Memory B cell (primary cell): ENCODE data around the gene CYP19A1.

Source experiments
- ATAC-seq: fragments of 150-1000 bp; cut with Tn5 transposase; 2 replicates; pipeline ENCODE4 v1.10.0; 2021; ENCODE audit warnings: low read depth, mild to moderate bottlenecking, moderate library complexity
- DNase-seq, 2 donors: peaks; one replicate each; pipeline ENCODE4 v3.0.0; 2022; ENCODE audit warnings: low spot score in 2 of 2
- H3K27ac Mint-ChIP-seq: one replicate; pipeline ENCODE4 v1.8.0; 2022; ENCODE audit warnings: mild to moderate bottlenecking, moderate library complexity, mixed read lengths
- H3K27me3 Mint-ChIP-seq: one replicate; pipeline ENCODE4 v1.8.0; 2022; ENCODE audit warnings: mixed read lengths
- H3K36me3 Mint-ChIP-seq: one replicate; pipeline ENCODE4 v1.8.0; 2022; ENCODE audit warnings: mild to moderate bottlenecking, mixed read lengths
- H3K4me1 Mint-ChIP-seq: one replicate; pipeline ENCODE4 v1.8.0; 2022; ENCODE audit warnings: mixed read lengths
- H3K4me3 Mint-ChIP-seq: one replicate; pipeline ENCODE4 v1.8.0; 2022; ENCODE audit warnings: mild to moderate bottlenecking, moderate library complexity, mixed read lengths
- H3K9me3 Mint-ChIP-seq: one replicate; pipeline ENCODE4 v1.8.0; 2022; ENCODE audit warnings: mixed read lengths

Gene CYP19A1

DNA sequence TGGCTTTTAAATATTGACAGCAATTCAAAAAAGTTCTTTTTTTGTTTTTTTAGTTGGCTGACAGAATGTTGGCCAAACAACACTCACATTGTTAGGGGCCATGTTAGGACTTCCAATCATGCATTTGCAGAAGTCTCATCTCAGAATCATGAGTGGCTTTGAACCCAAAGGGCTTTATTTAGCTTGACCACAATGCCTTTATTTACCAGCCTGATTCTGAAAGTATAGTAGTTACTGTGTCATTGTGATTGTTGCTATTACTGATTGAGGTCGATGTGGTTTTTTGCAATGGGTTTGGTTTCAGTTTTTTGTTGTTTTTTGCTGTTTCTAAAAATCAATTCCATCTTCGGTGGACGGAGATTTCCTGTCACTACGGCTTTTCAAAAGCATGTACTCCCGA, 10.3 kb upstream of the CYP19A1 start:
- Mint-ChIP-seq H3K27me3 (peaks cover 5% of the 10 kb centered on the region), H3K27ac (no peak overlapping the region), H3K9me3 (no peaks in the 10 kb centered on the region), H3K4me3 (no peak overlapping the region), H3K36me3 (no peaks in the 10 kb centered on the region), H3K4me1 (peaks cover 3% of the 10 kb centered on the region)
- ATAC-seq (no peak), DNase-seq (no peak)

DNA sequence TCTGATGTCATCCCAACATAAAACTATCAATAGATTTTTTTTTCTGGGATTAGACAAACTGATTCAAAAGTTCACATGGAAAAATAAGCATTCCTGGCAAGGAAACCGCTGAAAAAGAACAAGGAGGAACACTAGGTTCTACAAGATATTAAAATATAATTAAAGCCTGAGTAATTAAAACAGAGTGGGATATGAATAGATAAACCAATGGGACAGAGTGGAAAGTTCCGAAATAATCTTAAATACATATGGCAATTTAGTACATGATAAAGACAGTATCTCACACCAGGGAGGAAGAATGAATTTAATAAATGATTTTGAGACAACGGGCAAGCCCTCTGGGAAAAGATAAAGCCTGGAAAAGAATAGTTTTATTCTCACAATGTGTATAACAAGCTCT, 7.7 kb upstream of the CYP19A1 start:
- peaks cover 4% of the 10 kb centered on the region for H3K27me3 Mint-ChIP-seq
- ATAC-seq = no peak
- no peak for DNase-seq
- no peaks in the 10 kb centered on the region for H3K36me3 Mint-ChIP-seq
- H3K9me3 Mint-ChIP-seq = no peaks in the 10 kb centered on the region
- H3K4me1 Mint-ChIP-seq = peaks cover 3% of the 10 kb centered on the region
- H3K4me3 Mint-ChIP-seq = no peak overlapping the region
- H3K27ac Mint-ChIP-seq = no peak overlapping the region

DNA sequence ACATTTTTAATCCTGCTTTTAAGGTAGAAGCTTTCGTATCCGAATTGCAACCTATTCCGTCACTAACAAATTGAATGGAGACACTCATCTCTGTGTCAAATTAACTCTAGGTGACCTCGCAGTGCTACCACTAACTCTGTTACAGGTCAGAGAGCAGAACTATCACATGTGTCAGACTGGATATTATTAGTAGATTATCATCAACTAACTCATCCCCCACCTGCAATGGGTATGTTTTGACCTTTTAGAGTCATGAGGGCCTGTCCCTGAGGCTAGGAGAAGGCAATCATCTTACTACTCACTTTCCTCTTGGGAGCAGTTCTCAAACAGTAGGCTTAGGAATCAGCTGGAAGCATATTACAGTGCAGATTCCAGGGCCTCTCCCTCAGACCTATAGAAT, 5.1 kb upstream of the CYP19A1 start:
- DNase-seq (no peak), ATAC-seq (no peak)
- no peaks in the 10 kb centered on the region for H3K4me1 Mint-ChIP-seq
- H3K36me3 Mint-ChIP-seq = no peaks in the 10 kb centered on the region
- H3K9me3 Mint-ChIP-seq = no peaks in the 10 kb centered on the region
- H3K4me3 Mint-ChIP-seq = no peak overlapping the region
- H3K27ac Mint-ChIP-seq = no peak overlapping the region
- peaks cover 2% of the 10 kb centered on the region for H3K27me3 Mint-ChIP-seq

DNA sequence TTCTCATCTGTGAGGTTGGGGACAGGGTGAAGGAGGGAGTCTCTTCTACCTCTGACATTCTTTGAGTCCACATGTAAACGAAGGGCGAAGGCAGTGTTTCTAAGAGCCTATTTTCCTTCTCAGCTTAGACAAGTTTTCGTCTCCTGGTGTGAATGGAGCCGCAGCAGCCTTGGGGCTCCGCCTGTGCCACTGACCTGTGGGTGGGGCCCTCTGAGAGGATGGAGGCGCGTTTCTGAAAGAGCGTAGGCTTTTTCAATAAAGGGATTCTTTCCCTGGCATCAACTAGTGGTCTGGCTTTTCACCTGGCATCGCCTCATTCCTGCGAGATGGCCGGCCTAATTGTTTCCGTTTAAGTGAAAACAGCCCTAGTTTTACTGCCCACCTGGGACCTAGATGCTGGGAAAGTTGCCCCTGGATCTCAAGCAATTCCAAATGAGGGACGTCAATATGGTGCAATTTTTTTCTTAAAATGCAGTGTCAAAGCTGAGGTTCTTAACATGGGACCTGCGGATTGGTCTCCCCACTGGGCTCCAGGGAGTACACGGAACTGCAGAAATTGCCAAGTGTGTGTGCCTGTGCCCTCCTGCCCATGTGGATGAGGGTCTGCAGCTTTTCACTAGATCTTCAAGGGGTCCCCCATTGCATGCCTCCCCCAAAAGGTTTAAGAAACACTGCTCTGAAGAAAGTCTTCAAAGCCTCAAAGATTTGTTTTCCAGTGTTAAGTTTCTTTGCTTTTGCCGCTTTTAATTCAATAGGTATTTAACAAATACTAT, 4.0 kb upstream of the CYP19A1 start:
- no peaks in the 10 kb centered on the region for H3K36me3 Mint-ChIP-seq
- H3K27me3 Mint-ChIP-seq = peaks cover 2% of the 10 kb centered on the region
- DNase-seq = no peak
- H3K4me1 Mint-ChIP-seq = no peaks in the 10 kb centered on the region
- no peak overlapping the region for H3K27ac Mint-ChIP-seq
- H3K9me3 Mint-ChIP-seq = no peaks in the 10 kb centered on the region
- ATAC-seq = no peak
- peak overlapping the region; percentile 32 for H3K4me3 Mint-ChIP-seq

DNA sequence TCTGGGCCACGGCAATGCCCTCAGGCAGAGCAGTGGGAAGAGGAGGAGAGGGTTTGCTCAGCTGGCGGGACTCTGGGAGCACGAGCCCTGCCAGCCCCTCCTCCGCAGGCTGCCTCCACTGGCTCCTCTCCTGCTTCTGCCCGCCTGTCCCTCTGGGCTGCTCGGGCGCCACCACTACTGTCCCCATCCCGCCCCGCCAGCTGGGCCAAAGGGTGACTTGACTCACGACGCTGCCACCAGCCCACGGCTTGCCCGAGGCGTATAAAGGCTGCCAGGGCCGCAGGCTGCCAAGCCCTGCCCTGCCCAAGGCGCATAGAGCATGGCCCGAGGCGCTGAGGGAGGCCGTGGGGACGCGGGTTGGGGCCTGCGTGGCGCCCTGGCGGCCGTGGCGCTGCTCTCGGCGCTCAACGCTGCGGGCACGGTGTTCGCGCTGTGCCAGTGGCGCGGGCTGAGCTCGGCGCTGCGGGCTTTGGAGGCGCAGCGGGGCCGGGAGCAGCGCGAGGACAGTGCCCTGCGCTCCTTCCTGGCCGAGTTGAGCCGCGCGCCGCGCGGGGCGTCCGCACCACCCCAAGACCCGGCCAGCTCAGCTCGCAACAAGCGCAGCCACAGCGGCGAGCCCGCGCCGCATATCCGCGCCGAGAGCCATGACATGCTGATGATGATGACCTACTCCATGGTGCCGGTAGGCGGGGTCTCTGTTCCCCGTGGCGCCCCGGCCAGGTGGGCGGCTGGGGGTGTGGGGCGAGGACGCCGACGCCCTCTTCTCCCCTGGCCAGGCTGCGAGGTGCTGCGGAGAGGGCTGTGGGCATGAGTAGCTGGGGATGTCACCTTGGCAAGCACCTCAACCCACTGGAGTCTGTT, 3.2 kb upstream of the CYP19A1 start, which contains the start of gene GLDN:
Gene GLDN (plus strand): TSS at position 290 of the 861 bp plus-strand sequence. CDS start 30 bp downstream, at position 320.
- Mint-ChIP-seq H3K4me3 (peak within 1 kb of the TSS; percentile 32), H3K4me1 (no peaks in the 10 kb centered on the region), H3K9me3 (no peaks in the 10 kb centered on the region), H3K27me3 (peaks cover 2% of the 10 kb centered on the region), H3K36me3 (no peaks in the 10 kb centered on the region), H3K27ac (no peak within 1 kb of the TSS)
- DNase-seq (no peak), ATAC-seq (peak; percentile 42)

DNA sequence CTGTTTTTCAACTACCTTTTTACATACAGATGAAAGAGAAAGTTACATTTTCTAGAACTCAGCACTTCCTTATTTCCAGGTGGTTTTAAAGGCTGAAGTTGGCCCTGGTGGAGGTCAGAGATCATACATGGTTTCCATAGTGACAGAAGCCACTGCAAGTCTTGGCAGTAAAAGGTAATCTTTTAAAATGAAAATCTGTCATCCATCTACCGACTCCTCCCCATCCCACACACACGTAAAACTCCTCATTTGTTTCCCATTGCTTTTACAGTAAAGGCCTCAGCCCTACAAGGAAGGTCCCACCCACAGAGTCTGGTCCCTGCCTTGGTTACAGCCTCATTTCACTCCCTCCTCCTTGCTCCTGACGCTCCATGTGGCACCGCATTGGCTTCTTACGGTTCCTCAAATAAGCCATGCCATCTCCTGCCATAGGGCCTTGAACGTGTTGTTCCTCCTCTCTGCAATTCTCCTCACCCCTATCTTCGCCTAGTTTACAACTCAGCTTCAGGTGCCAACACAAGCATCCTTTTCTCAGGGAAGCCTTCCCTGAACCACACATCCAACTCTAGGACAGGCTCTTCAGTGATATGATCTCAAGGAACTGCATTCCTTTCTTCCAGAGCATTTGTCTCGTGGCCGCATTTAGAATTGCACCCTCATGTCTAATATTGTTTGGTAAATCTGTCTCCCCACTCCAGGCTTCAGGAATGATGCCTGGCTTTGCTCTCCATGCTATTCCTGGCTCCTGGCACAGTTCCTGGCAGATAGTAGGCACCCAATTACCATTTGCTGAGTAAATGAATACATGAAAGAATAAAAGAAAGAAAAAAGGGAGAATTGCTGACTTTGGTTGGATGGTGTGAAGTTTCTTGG, 2.6 kb downstream of the CYP19A1 start:
- DNase-seq (peak in 1 of 2 donors; percentile 27), ATAC-seq (peak; percentile 94)
- Mint-ChIP-seq H3K4me1 (peaks cover 12% of the 10 kb centered on the region), H3K4me3 (peak overlapping the region; percentile 38), H3K27ac (peak overlapping the region; percentile 78), H3K27me3 (peaks cover 2% of the 10 kb centered on the region), H3K36me3 (no peaks in the 10 kb centered on the region), H3K9me3 (no peaks in the 10 kb centered on the region)

DNA sequence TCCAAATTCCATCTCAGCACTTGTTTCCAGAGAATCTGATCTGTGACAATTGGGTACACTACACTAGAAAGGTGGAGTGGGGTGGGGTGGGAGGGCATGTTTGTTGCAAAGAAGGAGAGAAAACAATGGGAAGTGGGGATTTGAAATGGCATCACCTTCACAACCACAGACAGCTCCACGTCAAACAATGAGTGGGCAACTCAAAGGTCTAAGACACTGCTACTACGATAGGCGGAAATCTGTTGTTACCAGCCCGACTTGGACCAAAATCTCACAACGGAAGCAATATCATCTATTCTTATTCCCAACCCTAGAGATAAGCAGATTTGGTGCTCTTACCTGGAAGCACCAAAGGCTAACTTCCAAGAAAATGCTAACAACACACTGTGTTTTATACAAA, 3.3 kb downstream of the CYP19A1 start:
- H3K4me1 Mint-ChIP-seq = peaks cover 12% of the 10 kb centered on the region
- H3K27me3 Mint-ChIP-seq = peaks cover under 1% of the 10 kb centered on the region
- no peaks in the 10 kb centered on the region for H3K9me3 Mint-ChIP-seq
- peak overlapping the region; percentile 38 for H3K4me3 Mint-ChIP-seq
- no peak for ATAC-seq
- no peak for DNase-seq
- peak overlapping the region; percentile 78 for H3K27ac Mint-ChIP-seq
- H3K36me3 Mint-ChIP-seq = no peaks in the 10 kb centered on the region

DNA sequence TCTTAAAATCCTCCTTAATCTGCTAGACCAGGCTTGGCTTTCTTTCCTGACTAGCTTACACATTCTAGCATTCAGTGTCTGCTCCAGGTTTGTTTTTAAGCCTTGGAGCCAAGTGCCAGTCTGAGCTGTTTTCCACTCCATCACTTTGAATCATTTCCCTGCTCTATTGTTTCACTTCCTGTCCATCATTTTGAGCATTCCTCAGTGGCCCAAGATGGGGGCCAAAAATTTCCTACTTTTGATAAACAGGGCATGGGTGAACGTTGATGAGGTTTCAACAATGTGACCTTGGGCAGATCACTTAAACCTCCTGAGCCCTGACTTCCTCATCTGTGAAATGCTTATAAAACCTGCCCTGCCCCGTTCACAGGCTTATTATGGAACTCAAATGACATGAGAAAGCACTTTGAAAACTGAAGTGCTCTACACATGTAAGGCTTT, 4.4 kb downstream of the CYP19A1 start:
- Mint-ChIP-seq H3K9me3 (no peaks in the 10 kb centered on the region), H3K27me3 (peaks cover 5% of the 10 kb centered on the region), H3K36me3 (no peaks in the 10 kb centered on the region), H3K4me1 (peaks cover 12% of the 10 kb centered on the region), H3K27ac (peak overlapping the region; percentile 43), H3K4me3 (no peak overlapping the region)
- ATAC-seq (peak; percentile 31), DNase-seq (no peak)

DNA sequence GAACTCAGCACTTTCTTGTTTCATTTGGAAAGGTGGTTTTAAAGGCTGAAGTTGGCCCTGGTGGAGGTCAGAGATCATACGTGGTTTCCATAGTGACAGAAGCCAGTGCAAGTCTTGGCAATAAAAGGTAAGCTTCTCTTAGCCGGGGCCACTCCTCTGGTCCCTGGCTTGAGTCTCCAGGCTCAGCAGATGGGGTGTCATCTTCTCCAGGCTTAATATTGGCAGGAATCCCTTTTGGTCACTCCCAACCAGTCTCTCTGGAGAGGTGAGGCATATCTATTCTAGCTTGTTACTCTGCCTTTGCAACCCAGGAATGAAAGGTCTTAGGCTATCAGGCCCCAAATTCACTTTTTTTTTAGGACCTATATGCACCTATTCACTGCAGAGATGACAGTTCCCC, 4.8 kb downstream of the CYP19A1 start:
- peaks cover 12% of the 10 kb centered on the region for H3K4me1 Mint-ChIP-seq
- H3K36me3 Mint-ChIP-seq = no peaks in the 10 kb centered on the region
- DNase-seq (no peak), ATAC-seq (no peak)
- peaks cover 5% of the 10 kb centered on the region for H3K27me3 Mint-ChIP-seq
- no peaks in the 10 kb centered on the region for H3K9me3 Mint-ChIP-seq
- no peak overlapping the region for H3K4me3 Mint-ChIP-seq
- no peak overlapping the region for H3K27ac Mint-ChIP-seq

DNA sequence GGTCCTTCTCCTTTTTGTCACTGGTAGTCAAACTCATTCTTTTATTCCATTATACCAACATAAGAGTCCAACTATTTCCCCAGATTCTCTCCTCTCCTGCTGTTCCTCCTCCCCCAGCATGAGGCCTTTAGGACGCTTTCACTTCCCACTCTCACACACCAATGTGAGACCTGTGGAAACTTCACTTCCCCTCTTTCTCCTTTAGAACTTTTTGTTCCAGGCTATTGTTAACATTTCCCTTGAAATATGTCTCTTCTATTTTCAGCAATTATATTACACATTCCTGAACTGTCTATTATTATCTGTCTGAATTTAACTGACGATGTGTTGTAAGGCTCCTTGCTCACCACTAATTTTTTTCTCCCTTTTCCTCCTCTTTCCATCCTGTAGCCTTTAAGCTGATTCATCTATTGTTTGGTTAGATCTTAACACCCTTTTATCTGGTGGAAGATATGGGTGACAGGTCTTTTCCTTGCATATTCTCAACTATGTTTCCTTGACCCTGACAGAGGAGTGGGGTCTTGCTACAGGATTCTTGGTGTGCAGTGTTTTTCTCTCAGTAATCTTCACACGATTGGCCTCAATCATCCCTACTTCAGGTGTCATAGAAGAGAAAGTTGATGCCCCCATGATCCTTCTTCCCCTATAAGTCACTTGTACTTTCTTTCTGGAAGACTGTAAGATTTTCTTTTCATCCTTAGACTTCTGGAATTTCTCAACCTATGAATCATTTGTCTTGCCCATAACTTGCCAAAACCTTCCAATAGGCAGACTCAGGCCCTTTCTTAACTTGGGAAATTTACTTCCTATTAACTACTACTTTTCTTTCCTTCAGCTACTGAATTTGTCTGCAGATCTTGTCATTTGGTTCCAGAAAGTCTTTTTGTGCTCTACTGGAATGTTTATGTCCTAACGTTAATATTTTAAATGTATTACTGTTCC, 5.9 kb downstream of the CYP19A1 start:
- DNase-seq = no peak
- Mint-ChIP-seq H3K27me3 (peaks cover 5% of the 10 kb centered on the region), H3K27ac (no peak overlapping the region), H3K36me3 (no peaks in the 10 kb centered on the region), H3K4me1 (peaks cover 12% of the 10 kb centered on the region), H3K4me3 (no peak overlapping the region), H3K9me3 (no peaks in the 10 kb centered on the region)
- no peak for ATAC-seq

DNA sequence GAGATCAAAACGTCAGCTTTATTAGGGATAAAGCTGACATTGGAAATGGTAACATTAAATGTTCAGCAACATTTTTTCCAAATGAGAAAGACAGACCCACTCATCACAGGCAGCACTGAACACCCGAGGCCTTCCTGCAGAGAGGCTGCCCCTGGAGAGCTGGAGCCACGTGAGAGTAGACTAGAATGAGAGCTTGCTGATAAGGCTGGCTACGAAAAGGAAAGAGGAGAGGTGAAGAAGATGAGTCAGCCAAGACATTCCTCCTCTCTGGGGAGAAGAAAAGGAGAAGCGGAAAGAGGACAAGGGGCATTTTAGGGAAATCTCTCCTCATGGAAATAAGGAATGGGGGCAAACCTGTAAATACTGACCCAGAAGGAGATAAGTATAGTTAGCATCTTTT, 7.3 kb downstream of the CYP19A1 start:
- DNase-seq (no peak), ATAC-seq (no peak)
- H3K4me1 Mint-ChIP-seq = peaks cover 11% of the 10 kb centered on the region
- peaks cover 5% of the 10 kb centered on the region for H3K27me3 Mint-ChIP-seq
- no peak overlapping the region for H3K4me3 Mint-ChIP-seq
- H3K27ac Mint-ChIP-seq = no peak overlapping the region
- H3K36me3 Mint-ChIP-seq = no peaks in the 10 kb centered on the region
- no peaks in the 10 kb centered on the region for H3K9me3 Mint-ChIP-seq

DNA sequence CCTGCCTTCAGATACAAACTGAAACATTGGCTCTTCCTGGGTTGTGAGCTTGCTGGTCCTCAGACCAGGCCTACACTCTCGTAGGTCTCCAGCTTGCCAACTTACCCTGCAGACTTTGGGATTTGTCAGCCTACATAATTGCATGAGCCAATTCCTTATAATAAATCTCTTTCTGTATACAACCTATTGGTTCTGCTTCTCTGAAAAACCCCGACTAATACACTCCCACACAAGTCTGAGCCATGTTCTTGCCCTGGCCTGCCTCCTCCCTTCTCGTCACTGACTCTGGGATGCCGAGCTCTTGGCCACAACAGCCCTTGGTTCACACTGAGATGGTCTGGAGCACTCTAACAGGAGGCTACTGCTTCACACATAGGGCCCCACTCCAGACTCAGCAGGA, 9.5 kb downstream of the CYP19A1 start:
- no peak for ATAC-seq
- H3K4me1 Mint-ChIP-seq = peaks cover 1% of the 10 kb centered on the region
- H3K36me3 Mint-ChIP-seq = no peaks in the 10 kb centered on the region
- H3K27me3 Mint-ChIP-seq = peaks cover 6% of the 10 kb centered on the region
- H3K4me3 Mint-ChIP-seq = no peak overlapping the region
- H3K9me3 Mint-ChIP-seq = no peaks in the 10 kb centered on the region
- no peak for DNase-seq
- no peak overlapping the region for H3K27ac Mint-ChIP-seq

DNA sequence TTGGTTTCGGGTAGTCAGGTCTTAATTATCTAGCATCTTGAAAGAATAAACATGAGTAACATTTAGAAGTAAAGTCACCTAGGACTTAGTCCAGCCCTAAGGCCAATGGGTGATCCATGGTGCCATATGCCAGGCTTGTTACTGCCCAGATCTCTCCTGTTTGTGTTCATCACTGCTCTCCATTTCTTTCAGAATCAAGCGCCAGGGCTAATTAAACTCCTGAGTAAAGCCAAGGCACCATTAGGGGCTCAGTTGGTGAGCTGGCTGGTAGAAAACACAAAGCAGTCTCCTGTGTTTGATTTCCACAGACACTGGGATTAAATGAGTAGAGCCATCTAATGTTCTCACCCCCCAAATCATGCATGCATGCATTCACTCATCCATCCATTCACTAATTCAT, 11.3 kb downstream of the CYP19A1 start:
- Mint-ChIP-seq H3K27ac (no peak overlapping the region), H3K4me1 (no peaks in the 10 kb centered on the region), H3K4me3 (no peak overlapping the region), H3K27me3 (peaks cover 7% of the 10 kb centered on the region), H3K9me3 (no peaks in the 10 kb centered on the region), H3K36me3 (no peaks in the 10 kb centered on the region)
- DNase-seq (no peak), ATAC-seq (no peak)
